HG03103 (cell line): ENCODE results near the gene SMIM21.

Experiments
- ATAC-seq: cut with Tn5 transposase; IDR thresholded peaks from one replicate; pipeline ENCODE4 v1.9.1; 2021; ENCODE audit warnings: low read depth; ENCODE audit not compliant: unreplicated experiment

Gene SMIM21

DNA sequence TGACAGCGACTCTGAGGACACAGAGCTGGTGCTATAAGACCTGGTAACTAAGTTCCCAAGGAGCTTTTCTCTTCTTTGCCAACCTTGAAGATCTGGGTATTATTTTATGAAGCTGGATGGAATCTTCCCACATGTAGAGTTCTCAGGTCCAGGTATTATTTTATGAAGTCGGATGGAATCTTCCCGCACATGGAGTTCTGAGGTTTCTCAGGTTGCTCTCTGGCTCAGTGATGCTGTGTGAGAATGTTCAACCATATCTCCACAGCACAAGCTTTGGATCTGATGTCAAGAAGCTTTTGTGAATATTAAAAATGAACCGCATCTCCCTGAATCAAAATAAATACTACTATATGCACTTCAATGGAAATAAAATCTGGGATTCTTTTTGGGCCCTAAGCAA is at the start of gene SMIM21:
SMIM21 (minus strand) TSS at position 101 of the 400 bp plus-strand sequence. CDS start 140 bp downstream, outside the sequence.
- no peak for ATAC-seq

- no peak for ATAC-seq
These were observed 47.7 kb upstream of the SMIM21 start for GRCh38 chr18:75475228-75475627.

DNA sequence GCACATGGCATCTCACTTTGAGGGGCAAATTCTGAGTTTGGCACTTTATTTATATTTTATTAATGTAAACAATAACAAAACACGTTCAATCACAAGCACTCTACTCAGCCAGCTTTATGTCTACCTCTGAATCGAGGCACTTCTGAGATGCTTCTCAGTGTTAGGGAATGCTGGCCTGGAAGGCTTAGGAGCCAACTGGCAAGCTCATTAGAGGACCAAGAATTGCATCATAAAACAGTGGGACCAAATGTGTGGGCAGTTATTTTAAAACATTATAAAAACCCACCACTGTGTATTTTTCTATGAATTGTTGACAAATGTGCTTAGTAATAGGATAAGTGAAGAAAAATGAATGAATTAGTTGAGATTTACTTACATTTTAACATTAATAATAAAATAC is 46.8 kb upstream of the SMIM21 start:
- no peak for ATAC-seq

DNA sequence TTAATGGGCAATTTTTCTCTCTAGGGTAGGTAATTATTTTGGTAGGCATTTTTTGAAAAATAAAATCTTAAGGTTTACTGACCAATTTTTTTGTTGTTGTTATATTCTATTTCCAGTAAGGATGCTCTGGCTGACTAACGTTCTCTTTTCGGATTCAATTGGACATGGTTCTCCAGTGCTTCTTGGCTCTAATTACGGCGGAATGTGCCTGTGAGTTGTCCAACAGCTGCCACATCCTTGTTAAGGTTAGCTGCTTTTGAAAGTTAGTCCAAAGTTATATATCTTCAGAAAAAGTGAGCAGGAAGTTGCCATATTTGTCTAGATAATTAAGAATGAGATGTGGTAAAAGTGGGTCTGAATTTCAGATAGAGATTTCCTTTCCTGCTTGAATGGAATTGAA is 45.8 kb upstream of the SMIM21 start:
- ATAC-seq, result no peak

- ATAC-seq, result no peak
These were observed 45.4 kb upstream of the SMIM21 start for GRCh38 chr18:75472906-75473305.

DNA sequence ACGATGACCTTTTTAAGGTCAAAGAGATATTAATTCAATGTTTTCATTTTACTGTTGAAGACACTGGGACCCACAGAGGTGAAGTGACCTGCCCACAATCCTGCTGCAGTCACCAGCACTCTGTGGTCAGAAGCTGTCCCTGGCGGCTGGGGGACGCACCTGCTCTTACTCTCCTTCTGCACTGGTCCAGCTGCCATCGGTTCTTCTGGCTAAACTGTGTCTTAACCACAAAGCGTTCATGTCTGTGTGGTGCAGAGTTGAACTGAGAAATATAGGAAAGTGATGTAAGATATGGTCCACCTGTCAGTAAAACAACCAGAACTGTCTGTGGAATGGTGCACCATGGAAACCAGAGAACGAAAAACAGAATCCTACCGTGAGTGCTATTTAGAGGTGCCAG is 44.9 kb upstream of the SMIM21 start:
- no peak for ATAC-seq

- no peak for ATAC-seq
These were observed 44.3 kb upstream of the SMIM21 start for GRCh38 chr18:75471850-75472249.

DNA sequence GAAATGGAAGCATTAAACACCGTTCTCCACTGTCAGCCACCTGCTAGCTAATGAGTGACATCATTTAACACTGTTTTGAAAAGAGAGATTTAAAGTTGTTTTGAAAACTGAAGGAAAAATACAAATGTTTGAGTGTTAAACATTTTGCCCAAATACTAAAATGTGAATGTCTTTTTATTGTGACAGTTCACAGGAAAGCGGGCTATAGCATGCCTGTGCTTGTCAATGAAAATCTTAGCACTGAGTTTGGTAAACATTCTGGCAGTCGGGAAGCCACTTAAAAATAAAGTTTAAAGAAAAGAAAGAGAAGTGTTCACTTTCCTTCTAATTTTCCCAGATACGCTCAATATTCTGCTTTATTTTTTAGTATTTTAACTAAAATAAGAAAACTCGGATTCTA is 40.3 kb upstream of the SMIM21 start:
- ATAC-seq, result no peak

DNA sequence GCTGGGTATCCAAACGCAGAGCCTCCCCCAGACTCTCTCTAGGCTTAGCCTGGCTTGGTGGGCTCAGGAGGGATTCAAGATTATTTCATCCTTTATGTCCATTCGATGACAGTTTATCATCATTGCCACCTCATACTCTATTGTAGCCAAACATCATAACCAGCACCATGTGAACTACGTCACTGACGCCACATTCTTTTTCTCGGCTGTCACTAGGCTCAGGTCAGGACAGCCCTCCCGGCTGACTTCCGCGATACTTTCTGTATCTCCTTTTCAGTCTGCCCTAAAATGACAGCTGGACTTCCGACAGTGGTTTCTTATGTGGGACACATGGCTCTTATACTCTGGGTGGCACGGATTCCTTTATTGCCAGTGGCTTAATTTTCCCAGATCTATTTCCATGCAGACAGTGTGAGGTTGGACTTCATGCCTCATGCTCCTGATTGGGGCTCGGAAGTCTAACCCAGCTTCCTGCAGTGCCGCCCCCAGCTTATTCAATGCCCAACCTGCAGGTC is 39.8 kb upstream of the SMIM21 start:
- no peak for ATAC-seq

GRCh38 chr18:75464356-75464755 is 36.9 kb upstream of the SMIM21 start:
- ATAC-seq, result no peak

GRCh38 chr18:75462178-75462832 is 34.8 kb upstream of the SMIM21 start:
- ATAC-seq, result no peak

DNA sequence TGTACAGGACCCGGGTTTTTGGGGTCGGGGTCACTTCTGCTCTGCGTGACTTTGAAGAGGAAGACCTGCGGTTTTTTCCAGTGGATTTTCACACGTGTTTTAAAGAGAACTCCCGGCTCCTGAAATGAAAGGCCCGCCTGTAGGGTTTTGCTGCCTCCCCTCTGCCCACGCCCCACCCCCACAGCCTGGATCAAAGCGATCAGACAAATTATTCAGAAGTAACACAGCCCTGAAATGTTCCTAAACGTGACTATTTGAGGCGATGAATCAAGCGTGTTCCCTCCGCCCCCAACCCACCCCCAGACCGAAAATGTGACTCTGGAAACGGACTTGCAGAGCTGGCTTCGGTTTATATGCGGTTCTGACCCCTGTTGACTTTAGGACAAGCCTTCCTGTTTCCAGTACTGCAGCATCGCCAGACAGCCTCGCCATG is 28.7 kb upstream of the SMIM21 start:
- ATAC-seq, result no peak

- ATAC-seq, result no peak
These were observed 28.0 kb upstream of the SMIM21 start for GRCh38 chr18:75455249-75456198.

- ATAC-seq, result no peak
These were observed 26.7 kb upstream of the SMIM21 start for GRCh38 chr18:75454022-75454795.

DNA sequence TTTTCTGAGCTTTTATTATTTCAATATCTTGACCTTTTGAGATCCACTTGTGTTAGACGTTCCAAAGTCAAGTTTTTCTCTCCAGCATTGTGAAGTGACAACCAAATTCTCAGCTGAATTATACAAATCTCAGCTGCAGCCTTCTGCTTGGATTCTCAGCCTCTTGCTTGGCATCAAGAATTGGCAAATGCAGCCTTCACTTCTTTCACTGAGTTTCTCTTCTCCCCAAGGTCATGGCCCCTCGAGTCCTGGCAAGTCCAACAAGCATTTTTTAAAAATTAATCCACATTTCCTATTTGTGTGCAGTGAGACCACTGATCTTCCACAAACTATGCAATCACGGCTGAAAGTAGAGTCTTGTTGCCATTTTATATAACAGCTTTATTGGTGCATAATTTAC is 23.4 kb upstream of the SMIM21 start:
- no peak for ATAC-seq

DNA sequence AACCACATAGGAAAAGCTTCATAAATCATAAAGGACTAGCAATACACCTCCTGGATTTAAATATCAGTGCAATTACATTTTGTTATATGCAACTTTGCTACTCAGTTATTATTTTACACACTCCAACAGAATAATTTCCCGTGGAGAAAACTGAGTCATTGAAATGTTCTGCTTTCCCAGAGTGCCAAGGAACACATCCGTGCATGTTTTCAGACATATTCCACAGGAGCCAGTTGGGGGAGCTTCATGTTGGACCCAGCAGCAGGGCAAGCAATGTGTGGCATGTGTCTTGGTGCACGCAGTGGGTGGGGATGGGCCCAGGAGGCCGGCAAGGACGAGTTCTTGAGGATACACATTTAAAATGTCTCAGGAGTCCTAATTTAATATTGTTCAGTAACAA is 14.4 kb upstream of the SMIM21 start:
- ATAC-seq, result no peak

GRCh38 chr18:75439348-75439747 is 11.8 kb upstream of the SMIM21 start:
- no peak for ATAC-seq

DNA sequence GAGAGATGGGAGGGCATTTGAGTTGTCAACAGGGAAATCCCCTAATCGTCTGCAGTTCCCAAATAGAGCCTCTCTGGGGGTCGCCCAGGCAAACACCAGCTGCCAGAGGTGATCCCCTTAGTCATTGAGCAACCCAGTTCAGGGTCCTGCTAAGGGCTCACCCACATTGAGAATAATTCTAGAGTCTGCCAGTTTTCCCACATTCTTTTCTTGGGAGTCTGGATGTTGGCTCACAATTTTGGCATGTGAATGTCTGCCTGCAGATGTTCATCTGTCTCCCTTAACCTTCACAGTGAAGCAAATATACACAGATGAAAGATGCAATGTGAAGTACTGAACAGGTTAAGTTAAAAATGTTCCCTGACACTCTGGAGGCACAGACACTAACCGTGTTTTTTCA is 11.4 kb upstream of the SMIM21 start:
- no peak for ATAC-seq

DNA sequence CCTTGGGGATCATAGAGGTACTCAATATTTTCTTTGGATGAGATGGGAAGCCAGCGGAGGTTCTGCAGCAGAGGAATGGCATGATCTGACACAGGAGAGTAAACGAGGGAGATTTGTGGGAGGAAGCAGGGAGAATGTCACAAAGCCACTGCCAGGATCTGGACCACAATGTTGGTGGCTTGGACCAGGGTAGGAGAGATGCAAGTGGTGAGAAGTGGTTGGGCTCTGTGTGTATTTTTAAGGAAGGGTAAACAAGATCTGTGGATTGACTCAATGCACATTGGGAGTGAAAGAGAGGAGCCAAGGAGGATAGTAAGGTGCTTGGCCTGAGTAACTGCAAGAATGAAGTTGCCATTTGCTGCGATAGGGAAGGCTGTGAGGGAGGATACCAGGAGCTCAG is 10.5 kb upstream of the SMIM21 start:
- no peak for ATAC-seq

DNA sequence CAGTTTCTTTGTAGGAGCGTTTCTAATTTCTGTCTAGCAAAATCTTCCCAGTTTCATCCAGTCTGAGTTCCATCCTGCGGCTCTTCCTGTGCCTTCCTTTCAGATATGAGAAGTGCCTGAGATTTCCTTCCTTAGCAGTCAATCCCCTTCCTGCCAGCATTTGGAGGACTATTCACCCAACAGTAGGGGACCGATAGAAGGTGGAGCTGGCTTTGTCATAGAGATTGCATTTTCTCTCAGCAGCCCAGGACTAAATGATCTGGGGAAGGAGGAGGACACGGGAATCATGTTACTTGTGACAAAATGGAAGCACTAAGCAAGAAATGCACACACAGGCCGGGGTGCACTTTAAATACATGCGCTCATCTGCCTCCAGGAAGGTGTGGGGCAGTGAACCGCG is 5.6 kb upstream of the SMIM21 start:
- ATAC-seq, result no peak

DNA sequence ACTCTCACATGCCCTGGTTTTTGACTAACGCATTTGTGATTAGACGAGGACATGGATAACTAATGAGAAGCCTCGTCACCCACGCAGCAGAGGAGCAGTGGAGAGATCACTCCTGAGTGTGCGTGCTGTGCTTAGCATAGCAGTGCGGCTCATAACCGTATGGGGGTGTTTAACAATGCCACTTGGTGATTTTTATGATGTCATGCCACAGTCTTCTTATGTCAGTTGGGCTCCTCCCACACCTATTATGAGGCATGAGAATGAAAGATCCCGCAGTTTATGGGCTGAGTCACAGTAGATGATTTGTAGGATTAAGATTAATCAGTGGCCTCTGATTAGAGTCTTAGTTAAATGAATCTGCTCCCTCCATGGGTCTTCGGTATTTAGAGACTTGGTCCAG is 2.5 kb upstream of the SMIM21 start:
- no peak for ATAC-seq
